GM23338 (cell line): ENCODE results near the gene EVL. TPM values are rescaled to one million over a fixed set of nuclear protein-coding genes. Genes with fewer than 3 reads are reported as not detected.

Source experiments
- ATAC-seq: fragments of 200-7000 bp; cut with Tn5 transposase; 3 replicates; pipeline ENCODE4 v1.9.1; 2020
- DNase-seq: peaks from one replicate; pipeline ENCODE4 v3.0.0-alpha.2; 2015; ENCODE audit warnings: low spot score
- H2AFZ ChIP-seq: fragments of 200-600 bp; sonication (generic); 2 replicates; pipeline ENCODE4 v1.8.0; 2016; ENCODE audit warnings: antibody characterized with exemption, mild to moderate bottlenecking, moderate library complexity
- H3F3A ChIP-seq: fragments of 200-600 bp; sonication (generic); replicated peaks from 2 replicates; pipeline ENCODE4 v1.8.0; 2017; ENCODE audit warnings: antibody characterized with exemption, mixed run types, low read depth
- H3K27ac ChIP-seq: fragments of 200-600 bp; sonication (generic); 2 replicates; pipeline ENCODE4 v1.6.1; 2016; ENCODE audit warnings: low read depth
- H3K27me3 ChIP-seq: fragments of 200-600 bp; sonication (generic); 2 replicates; pipeline ENCODE4 v1.8.0; 2016; ENCODE audit warnings: mild to moderate bottlenecking, mixed run types, moderate library complexity; ENCODE audit not compliant: insufficient read depth
- H3K36me3 ChIP-seq: fragments of 200-600 bp; sonication (generic); 2 replicates; pipeline ENCODE4 v1.8.0; 2016; ENCODE audit warnings: mild to moderate bottlenecking; ENCODE audit not compliant: insufficient read depth
- H3K4me1 ChIP-seq: fragments of 200-600 bp; sonication (generic); 2 replicates; pipeline ENCODE4 v1.8.0; 2016; ENCODE audit warnings: mild to moderate bottlenecking, moderate library complexity; ENCODE audit not compliant: insufficient read depth
- H3K4me2 ChIP-seq: fragments of 200-600 bp; sonication (generic); 2 replicates; pipeline ENCODE4 v1.7.1; 2017; ENCODE audit warnings: mixed run types
- H3K4me3 ChIP-seq: fragments of 200-600 bp; sonication (generic); 2 replicates; pipeline ENCODE4 v1.6.1; 2016; ENCODE audit warnings: mixed run types
- H3K79me2 ChIP-seq: fragments of 200-600 bp; sonication (generic); replicated peaks from 2 replicates; pipeline ENCODE4 v1.8.0; 2017; ENCODE audit warnings: mild to moderate bottlenecking; ENCODE audit not compliant: insufficient read depth
- H3K9me2 ChIP-seq: fragments of 200-600 bp; sonication (generic); 2 replicates; pipeline ENCODE4 v1.8.0; 2017; ENCODE audit not compliant: insufficient read depth
- H4K20me1 ChIP-seq: fragments of 200-600 bp; sonication (generic); replicated peaks from 2 replicates; pipeline ENCODE4 v1.8.0; 2017; ENCODE audit warnings: mild to moderate bottlenecking; ENCODE audit not compliant: insufficient read depth
- H3K27ac Mint-ChIP-seq: 2 replicates; pipeline ENCODE4 v1.8.0; 2020; ENCODE audit warnings: inconsistent platforms, mild to moderate bottlenecking, moderate library complexity, mixed read lengths
- H3K27me3 Mint-ChIP-seq: 3 replicates; pipeline ENCODE4 v1.8.0; 2022; ENCODE audit warnings: low read depth, mild to moderate bottlenecking, moderate library complexity, mixed read lengths, inconsistent platforms; ENCODE audit not compliant: insufficient read depth, poor library complexity
- H3K36me3 Mint-ChIP-seq: 3 replicates; pipeline ENCODE4 v1.8.0; 2021; ENCODE audit warnings: low read depth, mild to moderate bottlenecking, inconsistent platforms, moderate library complexity, mixed read lengths
- H3K4me1 Mint-ChIP-seq: 3 replicates; pipeline ENCODE4 v1.8.0; 2020; ENCODE audit warnings: mild to moderate bottlenecking, inconsistent platforms, mixed read lengths
- H3K4me3 Mint-ChIP-seq: 3 replicates; pipeline ENCODE4 v1.8.0; 2021; ENCODE audit warnings: moderate library complexity, mild to moderate bottlenecking, inconsistent platforms, mixed read lengths
- H3K9me3 Mint-ChIP-seq: 3 replicates; pipeline ENCODE4 v1.8.0; 2020; ENCODE audit warnings: moderate library complexity, mild to moderate bottlenecking, inconsistent platforms, mixed read lengths
- CTCF ChIP-seq, 2 experiments: fragments of 200-600 bp in 1 of 2; sonication (generic) in 1 of 2; conservative IDR thresholded peaks; 2 replicates each; pipeline versions ENCODE4 v1.5.1 to v1.6.1; 2016 to 2017; ENCODE audit warnings: antibody characterized with exemption in 2 of 2, low read depth in 2 of 2, mild to moderate bottlenecking in 2 of 2, moderate library complexity in 1 of 2
- ETS1 ChIP-seq: IDR thresholded peaks from 2 replicates; pipeline ENCODE4 v1.6.1; 2016; ENCODE audit warnings: antibody characterized with exemption
- POLR2AphosphoS5 ChIP-seq: IDR thresholded peaks from 2 replicates; pipeline ENCODE4 v1.6.1; 2016; ENCODE audit warnings: antibody characterized with exemption, low read depth
- STAT1 ChIP-seq: IDR thresholded peaks from one replicate; pipeline ENCODE4 v1.6.1; 2016; ENCODE audit warnings: antibody characterized with exemption; ENCODE audit not compliant: unreplicated experiment
- ZNF462 ChIP-seq: fragments of 250-450 bp; sonication (Bioruptor Pico); IDR thresholded peaks from 2 replicates; pipeline ENCODE4 v1.5.0; 2020; ENCODE audit warnings: mild to moderate bottlenecking, moderate library complexity
- polyA plus RNA-seq: library from polyadenylated mRNA; unstranded; fragments of >200 nt; fragmentation: Nextera tagmentation; extraction: Ambion mirVana; gene quantifications from 2 replicates; pipeline ENCODE4 v1.2.1, GENCODE V29; 2016
- total RNA-seq: library from RNA; depleted of rRNA; stranded (reverse); fragments of >200 nt; shearing (Covaris generic); gene quantifications from 2 replicates; pipeline ENCODE4 v1.2.3, GENCODE V29; 2014

The EVL gene
- total and polyA plus RNA-seq, 2 experiments from 2014 or later = 28.2 to 50.5 TPM

- DNase-seq (no peak), ATAC-seq (no peak)
- H3K36me3 Mint-ChIP-seq = no peaks in the 10 kb centered on the region
- TF ChIP-seq ETS1 = no peak
- no peaks in the 10 kb centered on the region; the same call in 2 of the 3 replicates for H3K4me1 Mint-ChIP-seq
- Histone ChIP-seq H3K36me3 (no peaks in the 10 kb centered on the region), H3K4me1 (no peaks in the 10 kb centered on the region), H2AFZ (no peak overlapping the region), H3F3A (no peaks in the 10 kb centered on the region), H3K27me3 (no peaks in the 10 kb centered on the region), H3K4me2 (no peak overlapping the region), H3K27ac (no peak overlapping the region), H3K4me3 (no peak overlapping the region), H4K20me1 (no peaks in the 10 kb centered on the region), H3K79me2 (no peaks in the 10 kb centered on the region), H3K9me2 (no peaks in the 10 kb centered on the region)
- H3K27ac Mint-ChIP-seq = peak overlapping the region; percentile 33; the same call in 1 of the 2 replicates
- H3K27me3 Mint-ChIP-seq = peaks cover 4% of the 10 kb centered on the region
- no peak overlapping the region for H3K4me3 Mint-ChIP-seq
- no peaks in the 10 kb centered on the region for H3K9me3 Mint-ChIP-seq
Observed at GRCh38 chr14:100119251-100119650, 54.0 kb downstream of the EVL start.

- Histone ChIP-seq H3K27me3 (no peaks in the 10 kb centered on the region), H3K4me3 (no peak overlapping the region), H4K20me1 (no peaks in the 10 kb centered on the region), H3K36me3 (no peaks in the 10 kb centered on the region), H3K27ac (no peak overlapping the region), H3K9me2 (no peaks in the 10 kb centered on the region), H3K4me2 (no peak overlapping the region), H2AFZ (no peak overlapping the region), H3F3A (no peaks in the 10 kb centered on the region), H3K4me1 (no peaks in the 10 kb centered on the region), H3K79me2 (no peaks in the 10 kb centered on the region)
- Mint-ChIP-seq H3K36me3 (peaks cover 5% of the 10 kb centered on the region; the same call in 1 of the 3 replicates), H3K4me1 (no peaks in the 10 kb centered on the region; the same call in 2 of the 3 replicates), H3K4me3 (no peak overlapping the region), H3K9me3 (no peaks in the 10 kb centered on the region), H3K27me3 (peaks cover 4% of the 10 kb centered on the region), H3K27ac (no peak overlapping the region; the same call in 1 of the 2 replicates)
- TF ChIP-seq STAT1 (no peak), ZNF462 (CRISPR knock-in tag) (no peak), POLR2AphosphoS5 (no peak), CTCF (conservative IDR thresholded peaks at IDR 0.05; ENCODE audit: low read depth in 2 of 2) (no peak)
- DNase-seq = no peak
- no peak for ATAC-seq
Observed at GRCh38 chr14:100120522-100121269, 55.5 kb downstream of the EVL start.
